Trophoblast cell (in vitro differentiated cells and primary cell): ENCODE data around the gene SEPTIN10.
A peak's percentile ranks its signal among the peaks of the same experiment; 100 is the strongest.

ENCODE experiments used
- DNase-seq, 2 donors: peaks; one replicate each; pipeline ENCODE4 v3.0.0-alpha.2; 2016
- H2AFZ ChIP-seq: 2 replicates; pipeline ENCODE4 v1.6.1; 2013; ENCODE audit warnings: low read length, moderate library complexity, mild to moderate bottlenecking; ENCODE audit not compliant: insufficient read depth, poor library complexity
- H2AK5ac ChIP-seq: 2 replicates; pipeline ENCODE4 v1.6.1; 2013; ENCODE audit warnings: mild to moderate bottlenecking, low read length
- H2BK120ac ChIP-seq: 2 replicates; pipeline ENCODE4 v1.6.1; 2013; ENCODE audit warnings: low read length, mild to moderate bottlenecking, moderate library complexity; ENCODE audit not compliant: insufficient read depth, poor library complexity
- H2BK12ac ChIP-seq: 2 replicates; pipeline ENCODE4 v1.6.1; 2013; ENCODE audit warnings: mild to moderate bottlenecking, low read length, moderate library complexity
- H2BK5ac ChIP-seq: 2 replicates; pipeline ENCODE4 v1.6.1; 2013; ENCODE audit warnings: low read length, low read depth, moderate library complexity, mild to moderate bottlenecking; ENCODE audit not compliant: poor library complexity
- H3K14ac ChIP-seq: 2 replicates; pipeline ENCODE4 v1.6.1; 2013; ENCODE audit warnings: mild to moderate bottlenecking, low read length
- H3K18ac ChIP-seq: 2 replicates; pipeline ENCODE4 v1.6.1; 2013; ENCODE audit warnings: mild to moderate bottlenecking, low read length
- H3K23ac ChIP-seq: 2 replicates; pipeline ENCODE4 v1.6.1; 2013; ENCODE audit warnings: low read length
- H3K27ac ChIP-seq: 2 replicates; pipeline ENCODE4 v1.5.1; 2013; ENCODE audit warnings: low read depth, mild to moderate bottlenecking, inconsistent platforms, low read length, moderate library complexity
- H3K27me3 ChIP-seq: 2 replicates; pipeline ENCODE4 v1.6.1; 2013; ENCODE audit warnings: inconsistent platforms, mild to moderate bottlenecking, low read length, moderate library complexity; ENCODE audit not compliant: insufficient read depth
- H3K36me3 ChIP-seq, 2 experiments: 1 replicate in 1 of 2; 2 replicates in 1 of 2; pipeline ENCODE4 v1.6.1; 2013; ENCODE audit warnings: low read length in 2 of 2, mild to moderate bottlenecking in 2 of 2, moderate library complexity in 1 of 2; ENCODE audit not compliant: insufficient read depth in 2 of 2, control insufficient read depth in 1 of 2
- H3K4ac ChIP-seq: 2 replicates; pipeline ENCODE4 v1.6.1; 2013; ENCODE audit warnings: low read depth, mild to moderate bottlenecking, low read length, moderate library complexity
- H3K4me1 ChIP-seq, 2 experiments: 1 replicate in 1 of 2; 2 replicates in 1 of 2; pipeline ENCODE4 v1.6.1; 2013; ENCODE audit warnings: low read length in 2 of 2, mild to moderate bottlenecking in 2 of 2, moderate library complexity in 1 of 2; ENCODE audit not compliant: insufficient read depth in 2 of 2, control insufficient read depth in 1 of 2
- H3K4me2 ChIP-seq: 2 replicates; pipeline ENCODE4 v1.6.1; 2013; ENCODE audit warnings: inconsistent platforms, mild to moderate bottlenecking, low read length, moderate library complexity
- H3K4me3 ChIP-seq: 2 replicates; pipeline ENCODE4 v1.5.1; 2013; ENCODE audit warnings: mild to moderate bottlenecking, low read depth, low read length, inconsistent platforms
- H3K79me1 ChIP-seq: one replicate; pipeline ENCODE4 v1.6.1; 2013; ENCODE audit warnings: low read length
- H3K79me2 ChIP-seq: 2 replicates; pipeline ENCODE4 v1.6.1; 2013; ENCODE audit warnings: low read length, mild to moderate bottlenecking; ENCODE audit not compliant: control insufficient read depth, insufficient read depth, poor library complexity
- H3K9ac ChIP-seq: 2 replicates; pipeline ENCODE4 v1.6.1; 2013; ENCODE audit warnings: mild to moderate bottlenecking, low read length
- H3K9me3 ChIP-seq: 2 replicates; pipeline ENCODE4 v1.6.1; 2013; ENCODE audit warnings: low read depth, mild to moderate bottlenecking, control low read depth, inconsistent platforms, low read length; ENCODE audit not compliant: insufficient read depth
- H4K12ac ChIP-seq: 2 replicates; pipeline ENCODE4 v1.6.1; 2013; ENCODE audit warnings: low read depth, mild to moderate bottlenecking, low read length, moderate library complexity
- H4K8ac ChIP-seq: 2 replicates; pipeline ENCODE4 v1.6.1; 2013; ENCODE audit warnings: low read depth, mild to moderate bottlenecking, low read length, moderate library complexity
- H4K91ac ChIP-seq: one replicate; pipeline ENCODE4 v1.6.1; 2013; ENCODE audit warnings: low read depth, mild to moderate bottlenecking, low read length, moderate library complexity
- WGBS: extraction: QIAGEN DNeasy Blood & Tissue Kit; methylation state at CpG from one replicate; pipeline ENCODE4 v1.1.7; 2013; ENCODE audit warnings: missing lambda C conversion rate; ENCODE audit not compliant: insufficient read length, insufficient coverage; ENCODE audit errors: extremely low coverage; 5-methylcytosine and 5-hydroxymethylcytosine counted together

Gene SEPTIN10

GRCh38 chr2:109512076-109512475 is 101.7 kb downstream of the SEPTIN10 start:
- Histone ChIP-seq H3K4ac (no peak overlapping the region), H2AFZ (no peak overlapping the region), H4K91ac (no peak overlapping the region), H2AK5ac (no peak overlapping the region), H3K79me2 (no peaks in the 10 kb centered on the region), H3K23ac (no peak overlapping the region), H3K79me1 (peaks cover 3% of the 10 kb centered on the region), H3K4me3 (no peak overlapping the region), H3K27me3 (no peaks in the 10 kb centered on the region), H3K27ac (no peak overlapping the region), H3K9ac (no peak overlapping the region), H3K36me3 (no peaks in the 10 kb centered on the region), H3K4me2 (no peak overlapping the region), H2BK120ac (no peak overlapping the region), H4K8ac (no peak overlapping the region), H3K9me3 (peaks cover 3% of the 10 kb centered on the region), H4K12ac (no peak overlapping the region), H3K18ac (no peak overlapping the region), H3K4me1 (peaks cover 0 to 3% of the 10 kb centered on the region in 2 experiments), H3K14ac (no peak overlapping the region), H2BK12ac (no peak overlapping the region), H2BK5ac (no peak overlapping the region)
- WGBS: no CpG with 5 or more reads among the region's 5 CpGs
- no peak for DNase-seq

GRCh38 chr2:109511168-109511567 is 102.6 kb downstream of the SEPTIN10 start:
- Histone ChIP-seq H2AFZ (no peak overlapping the region), H3K79me1 (peaks cover 3% of the 10 kb centered on the region), H2AK5ac (no peak overlapping the region), H3K27ac (no peak overlapping the region), H2BK12ac (no peak overlapping the region), H3K9ac (no peak overlapping the region), H3K4ac (no peak overlapping the region), H3K36me3 (no peaks in the 10 kb centered on the region), H3K27me3 (no peaks in the 10 kb centered on the region), H4K12ac (no peak overlapping the region), H3K23ac (no peak overlapping the region), H2BK5ac (no peak overlapping the region), H3K79me2 (no peaks in the 10 kb centered on the region), H3K4me3 (no peak overlapping the region), H4K91ac (no peak overlapping the region), H3K4me2 (no peak overlapping the region), H3K4me1 (peaks cover 0 to 3% of the 10 kb centered on the region in 2 experiments), H3K14ac (no peak overlapping the region), H4K8ac (no peak overlapping the region), H2BK120ac (no peak overlapping the region), H3K9me3 (peaks cover 3% of the 10 kb centered on the region), H3K18ac (no peak overlapping the region)
- WGBS: no CpG with 5 or more reads among the region's 3 CpGs
- DNase-seq: peak; percentile 59 to 92

GRCh38 chr2:109510136-109511028 is 103.4 kb downstream of the SEPTIN10 start:
- Histone ChIP-seq H3K79me2 (no peaks in the 10 kb centered on the region), H3K23ac (no peak overlapping the region), H2AK5ac (no peak overlapping the region), H2BK5ac (no peak overlapping the region), H3K27me3 (no peaks in the 10 kb centered on the region), H3K14ac (no peak overlapping the region), H3K79me1 (peaks cover 3% of the 10 kb centered on the region), H3K9ac (no peak overlapping the region), H3K4me3 (no peak overlapping the region), H3K9me3 (peaks cover 3% of the 10 kb centered on the region), H4K91ac (no peak overlapping the region), H2BK12ac (no peak overlapping the region), H4K12ac (no peak overlapping the region), H3K4ac (no peak overlapping the region), H3K36me3 (no peaks in the 10 kb centered on the region), H3K27ac (no peak overlapping the region), H3K18ac (no peak overlapping the region), H2BK120ac (peak overlapping the region; percentile 9), H3K4me2 (no peak overlapping the region), H4K8ac (no peak overlapping the region), H3K4me1 (peaks cover 0 to 3% of the 10 kb centered on the region in 2 experiments), H2AFZ (no peak overlapping the region)
- WGBS: no CpG with 5 or more reads among the region's 19 CpGs
- peak; percentile 57 to 92 for DNase-seq

- Histone ChIP-seq H3K79me2 (no peaks in the 10 kb centered on the region), H2BK12ac (no peak overlapping the region), H3K9ac (no peak overlapping the region), H3K36me3 (no peaks in the 10 kb centered on the region), H2AK5ac (no peak overlapping the region), H4K12ac (no peak overlapping the region), H3K14ac (no peak overlapping the region), H3K27ac (no peak overlapping the region), H2AFZ (no peak overlapping the region), H3K79me1 (no peaks in the 10 kb centered on the region), H3K23ac (no peak overlapping the region), H3K18ac (no peak overlapping the region), H4K91ac (no peak overlapping the region), H3K27me3 (no peaks in the 10 kb centered on the region), H4K8ac (no peak overlapping the region), H3K4ac (no peak overlapping the region), H2BK5ac (no peak overlapping the region), H3K4me3 (no peak overlapping the region), H3K9me3 (peaks cover 3% of the 10 kb centered on the region), H2BK120ac (no peak overlapping the region), H3K4me2 (no peak overlapping the region), H3K4me1 (no peaks in the 10 kb centered on the region)
- DNase-seq: no peak
- no CpG with 5 or more reads among the region's 8 CpGs for WGBS
Measured at GRCh38 chr2:109508556-109508955, 105.2 kb downstream of the SEPTIN10 start.
